ENCODE results near the gene SDF2L1.

The SDF2L1 gene

GRCh38 chr22:21598302-21598701 lies 43.8 kb upstream of the SDF2L1 start:
- no peaks in the 10 kb centered on the region for H3K36me3 ChIP-seq (ENCODE audit: control insufficient read depth, insufficient read depth, low read length)
- no peak overlapping the region for H3K9ac ChIP-seq
- H3K4me1 ChIP-seq: no peaks in the 10 kb centered on the region
- no peak overlapping the region for H3K4me3 ChIP-seq (ENCODE audit: low read depth, low read length)
- no peak overlapping the region for H2AFZ ChIP-seq
- no peak overlapping the region for H3K27ac ChIP-seq
- H3K9me3 ChIP-seq (ENCODE audit: control insufficient read depth, low read length): no peaks in the 10 kb centered on the region
- peaks cover 34% of the 10 kb centered on the region for H3K79me2 ChIP-seq
- H3K4me2 ChIP-seq (ENCODE audit: low read length): no peak overlapping the region
- no peaks in the 10 kb centered on the region for H3K27me3 ChIP-seq (ENCODE audit: control insufficient read depth, insufficient read depth, low read length)
- TF ChIP-seq CTCF (IDR thresholded peaks at IDR 0.05): no peak

- Histone ChIP-seq H3K27me3 (ENCODE audit: control insufficient read depth, insufficient read depth, low read length) (no peaks in the 10 kb centered on the region), H3K4me2 (ENCODE audit: low read length) (no peak overlapping the region), H3K36me3 (ENCODE audit: control insufficient read depth, insufficient read depth, low read length) (no peaks in the 10 kb centered on the region), H3K79me2 (peaks cover 34% of the 10 kb centered on the region), H3K9ac (no peak overlapping the region), H2AFZ (no peak overlapping the region), H3K4me3 (ENCODE audit: low read depth, low read length) (no peak overlapping the region), H3K9me3 (ENCODE audit: control insufficient read depth, low read length) (no peaks in the 10 kb centered on the region), H3K27ac (no peak overlapping the region), H3K4me1 (no peaks in the 10 kb centered on the region)
- TF ChIP-seq CTCF (IDR thresholded peaks at IDR 0.05): no peak
These were observed 42.8 kb upstream of the SDF2L1 start for GRCh38 chr22:21599053-21599893.

- Histone ChIP-seq H3K27ac (no peak overlapping the region), H3K4me1 (no peaks in the 10 kb centered on the region), H3K36me3 (ENCODE audit: control insufficient read depth, insufficient read depth, low read length) (no peaks in the 10 kb centered on the region), H2AFZ (no peak overlapping the region), H3K79me2 (peaks cover 43% of the 10 kb centered on the region), H3K9me3 (ENCODE audit: control insufficient read depth, low read length) (no peaks in the 10 kb centered on the region), H3K9ac (no peak overlapping the region), H3K4me3 (ENCODE audit: low read depth, low read length) (no peak overlapping the region), H3K27me3 (ENCODE audit: control insufficient read depth, insufficient read depth, low read length) (no peaks in the 10 kb centered on the region), H3K4me2 (ENCODE audit: low read length) (no peak overlapping the region)
- TF ChIP-seq CTCF (IDR thresholded peaks at IDR 0.05): no peak
These were observed 39.5 kb upstream of the SDF2L1 start for GRCh38 chr22:21602579-21602978.

GRCh38 chr22:21603973-21604372 lies 38.1 kb upstream of the SDF2L1 start:
- TF ChIP-seq CTCF (IDR thresholded peaks at IDR 0.05): no peak
- no peak overlapping the region for H3K4me3 ChIP-seq (ENCODE audit: low read depth, low read length)
- no peak overlapping the region for H3K27ac ChIP-seq
- no peaks in the 10 kb centered on the region for H3K9me3 ChIP-seq (ENCODE audit: control insufficient read depth, low read length)
- H3K4me2 ChIP-seq (ENCODE audit: low read length): no peak overlapping the region
- H3K36me3 ChIP-seq (ENCODE audit: control insufficient read depth, insufficient read depth, low read length): no peaks in the 10 kb centered on the region
- no peak overlapping the region for H3K9ac ChIP-seq
- H3K4me1 ChIP-seq: no peaks in the 10 kb centered on the region
- peaks cover 46% of the 10 kb centered on the region for H3K79me2 ChIP-seq
- no peak overlapping the region for H2AFZ ChIP-seq
- H3K27me3 ChIP-seq (ENCODE audit: control insufficient read depth, insufficient read depth, low read length): no peaks in the 10 kb centered on the region

Data from parathyroid adenoma (tissue), 2 donors.